GM12872 (cell line): ENCODE measurements around the gene HSD3B7.

Experiments
- TF ChIP-seq, protein P1 (sequence below): IDR thresholded peaks from 3 replicates; pipeline ENCODE4 v1.5.1; 2011; ENCODE audit warnings: low read depth, mild to moderate bottlenecking, low read length, moderate library complexity; ENCODE audit not compliant: insufficient read depth

The HSD3B7 gene

DNA sequence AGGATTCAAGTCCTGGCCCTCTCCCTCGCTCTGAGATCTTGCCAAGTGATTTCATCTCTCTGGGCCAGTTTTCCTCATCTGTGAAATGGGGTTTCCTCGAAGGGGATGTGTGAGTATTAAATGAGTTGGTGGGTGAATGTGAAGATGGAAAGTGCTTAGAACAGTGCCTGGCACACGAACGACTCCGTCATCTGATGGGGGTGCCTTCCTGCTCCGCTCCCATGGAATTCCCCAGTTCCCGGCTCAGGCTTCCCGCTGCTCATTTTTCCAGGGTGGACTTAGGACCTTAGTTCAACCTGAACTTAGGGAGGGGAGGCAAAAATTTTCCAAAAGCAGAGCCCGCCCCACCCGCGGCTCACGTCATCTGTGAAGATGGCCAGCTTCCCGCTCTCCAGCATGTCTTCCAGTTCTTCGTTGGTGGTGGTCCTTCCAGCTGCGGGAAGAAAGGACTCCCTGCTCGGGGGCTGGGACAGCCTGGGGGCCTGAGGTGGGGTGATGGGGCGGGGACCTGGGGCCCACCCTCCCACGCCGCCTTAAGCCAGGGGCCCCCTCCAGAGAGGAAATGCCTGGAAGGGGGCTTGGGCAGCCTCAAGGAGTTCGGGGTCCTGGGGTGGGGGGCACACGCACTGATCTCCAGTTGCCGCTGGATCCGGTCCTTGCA lies 11.4 kb downstream of the HSD3B7 start:
- TF ChIP-seq, protein P1, sequence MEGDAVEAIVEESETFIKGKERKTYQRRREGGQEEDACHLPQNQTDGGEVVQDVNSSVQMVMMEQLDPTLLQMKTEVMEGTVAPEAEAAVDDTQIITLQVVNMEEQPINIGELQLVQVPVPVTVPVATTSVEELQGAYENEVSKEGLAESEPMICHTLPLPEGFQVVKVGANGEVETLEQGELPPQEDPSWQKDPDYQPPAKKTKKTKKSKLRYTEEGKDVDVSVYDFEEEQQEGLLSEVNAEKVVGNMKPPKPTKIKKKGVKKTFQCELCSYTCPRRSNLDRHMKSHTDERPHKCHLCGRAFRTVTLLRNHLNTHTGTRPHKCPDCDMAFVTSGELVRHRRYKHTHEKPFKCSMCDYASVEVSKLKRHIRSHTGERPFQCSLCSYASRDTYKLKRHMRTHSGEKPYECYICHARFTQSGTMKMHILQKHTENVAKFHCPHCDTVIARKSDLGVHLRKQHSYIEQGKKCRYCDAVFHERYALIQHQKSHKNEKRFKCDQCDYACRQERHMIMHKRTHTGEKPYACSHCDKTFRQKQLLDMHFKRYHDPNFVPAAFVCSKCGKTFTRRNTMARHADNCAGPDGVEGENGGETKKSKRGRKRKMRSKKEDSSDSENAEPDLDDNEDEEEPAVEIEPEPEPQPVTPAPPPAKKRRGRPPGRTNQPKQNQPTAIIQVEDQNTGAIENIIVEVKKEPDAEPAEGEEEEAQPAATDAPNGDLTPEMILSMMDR, result no peak

GRCh38 chr16:30996985-30997724 lies 12.1 kb downstream of the HSD3B7 start:
- TF ChIP-seq, protein P1, result no peak

GRCh38 chr16:30997725-30998711 lies 13.0 kb downstream of the HSD3B7 start:
- TF ChIP-seq, protein P1, result no peak

DNA sequence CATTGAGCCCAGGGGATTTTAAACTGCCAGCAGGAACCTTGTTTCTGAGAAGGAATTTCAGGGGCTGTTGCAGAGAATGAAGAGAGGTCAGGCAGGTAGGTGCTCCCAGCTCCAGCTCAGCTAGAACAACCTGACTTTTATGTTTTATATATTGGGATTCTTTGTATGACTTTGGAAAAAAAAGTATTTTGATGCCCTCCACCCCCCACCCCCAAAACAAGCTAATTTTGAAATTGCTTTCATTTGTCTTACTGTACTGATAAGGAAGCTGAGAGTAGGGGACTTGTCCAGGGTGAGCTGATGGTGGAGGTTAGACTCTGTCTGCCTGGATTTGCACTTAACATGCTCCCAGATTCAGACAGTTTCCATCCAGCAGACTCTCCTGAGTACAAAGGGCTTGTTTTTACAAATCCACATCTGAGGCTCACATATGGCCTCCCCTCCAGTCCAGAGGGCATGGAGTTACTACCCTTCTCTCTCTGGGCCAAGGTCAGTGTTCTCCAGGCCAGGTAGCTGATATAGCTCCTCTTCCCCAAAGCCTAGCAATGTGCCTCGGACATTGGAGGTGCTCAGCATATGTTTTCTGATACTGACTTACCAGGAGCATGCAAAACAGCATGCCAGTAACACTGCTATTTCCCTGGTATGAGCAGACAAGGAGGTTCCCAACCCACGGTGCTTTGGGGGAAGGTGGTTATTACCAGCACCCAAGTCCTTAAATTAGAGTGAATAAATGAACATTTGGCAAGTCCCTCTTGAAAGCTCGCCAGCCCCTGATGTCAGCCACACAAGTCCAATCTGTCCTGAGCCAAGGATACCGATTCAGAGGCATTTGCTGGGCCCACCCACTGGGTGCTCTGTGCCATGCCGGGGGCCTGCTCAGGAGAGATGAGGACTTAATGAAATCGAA lies 14.1 kb downstream of the HSD3B7 start:
- TF ChIP-seq, protein P1, result no peak

GRCh38 chr16:31000671-31001382 lies 15.8 kb downstream of the HSD3B7 start:
- TF ChIP-seq, protein P1, result no peak

GRCh38 chr16:31001507-31002249 lies 16.7 kb downstream of the HSD3B7 start:
- TF ChIP-seq, protein P1, result no peak
